Brain microvascular endothelial cell (primary cell): ENCODE results near the gene SH3GL1.

ENCODE experiments used
- DNase-seq: peaks from one replicate; pipeline ENCODE4 v3.0.0-alpha.2; 2020
- H3K27ac ChIP-seq: fragments of 250-450 bp; sonication (Bioruptor Pico); 2 replicates; pipeline ENCODE4 v1.5.1; 2020; ENCODE audit warnings: mild to moderate bottlenecking, moderate library complexity
- H3K27me3 ChIP-seq: fragments of 250-450 bp; sonication (Bioruptor Pico); replicated peaks from 2 replicates; pipeline ENCODE4 v1.5.1; 2020; ENCODE audit warnings: mild to moderate bottlenecking
- H3K36me3 ChIP-seq: fragments of 250-450 bp; sonication (Bioruptor Pico); replicated peaks from 2 replicates; pipeline ENCODE4 v1.5.1; 2020; ENCODE audit warnings: mild to moderate bottlenecking
- H3K4me3 ChIP-seq: 2 replicates; pipeline ENCODE4 v1.5.1; 2011; ENCODE audit warnings: low read depth, mild to moderate bottlenecking, control low read depth, low read length, moderate library complexity
- CTCF ChIP-seq: IDR thresholded peaks from 2 replicates; pipeline ENCODE4 v1.5.1; 2011; ENCODE audit warnings: low read depth, mild to moderate bottlenecking, moderate library complexity, low read length, control low read depth, inconsistent platforms; ENCODE audit errors: missing control alignments
- in situ Hi-C: cut with HindIII; loops from 2 replicates; pipeline ENCODE4 v1.10.0; 2017; ENCODE audit warnings: low sequenced_read_pairs, low pct_ligation_motif_present

Gene SH3GL1

GRCh38 chr19:4428326-4428975 is 28.1 kb upstream of the SH3GL1 start:
- peaks cover 8% of the 10 kb centered on the region for H3K36me3 ChIP-seq
- no peak overlapping the region for H3K27ac ChIP-seq
- no peaks in the 10 kb centered on the region for H3K27me3 ChIP-seq
- H3K4me3 ChIP-seq: no peak overlapping the region
- no peak for DNase-seq
- no peak for TF ChIP-seq CTCF
- in situ Hi-C loops: no loop called here

- peak overlapping the region; percentile 42 for H3K27ac ChIP-seq
- no peak overlapping the region for H3K4me3 ChIP-seq
- H3K27me3 ChIP-seq: no peaks in the 10 kb centered on the region
Measured at GRCh38 chr19:4425537-4425936, 25.2 kb upstream of the SH3GL1 start.

GRCh38 chr19:4423416-4424126 is 23.2 kb upstream of the SH3GL1 start:
- Histone ChIP-seq H3K4me3 (no peak overlapping the region), H3K36me3 (peaks cover 3% of the 10 kb centered on the region)

More at GRCh38 chr19:4425537-4425936, 25.2 kb upstream of the SH3GL1 start:
- in situ Hi-C loops: no loop called here
- peaks cover 5% of the 10 kb centered on the region for H3K36me3 ChIP-seq
- no peak for TF ChIP-seq CTCF
- DNase-seq: peak; percentile 90

GRCh38 chr19:4416268-4416667 is 15.9 kb upstream of the SH3GL1 start:
- H3K4me3 ChIP-seq: no peak overlapping the region
- in situ Hi-C loops: no loop called here
- no peaks in the 10 kb centered on the region for H3K36me3 ChIP-seq
- H3K27me3 ChIP-seq: no peaks in the 10 kb centered on the region
- TF ChIP-seq CTCF: no peak
- no peak for DNase-seq
- H3K27ac ChIP-seq: no peak overlapping the region

More at GRCh38 chr19:4423416-4424126, 23.2 kb upstream of the SH3GL1 start:
- H3K27me3 ChIP-seq: no peaks in the 10 kb centered on the region
- no peak for DNase-seq
- in situ Hi-C loops: no loop called here
- TF ChIP-seq CTCF: no peak
- no peak overlapping the region for H3K27ac ChIP-seq

- no peak overlapping the region for H3K27ac ChIP-seq
- in situ Hi-C loops: no loop called here
- no peaks in the 10 kb centered on the region for H3K27me3 ChIP-seq
- no peak overlapping the region for H3K4me3 ChIP-seq
- TF ChIP-seq CTCF: no peak
- H3K36me3 ChIP-seq: no peaks in the 10 kb centered on the region
- DNase-seq: no peak
Measured at GRCh38 chr19:4415352-4415751, 15.0 kb upstream of the SH3GL1 start.
